ENCODE results near the gene TESPA1. TPM values are rescaled to one million over a fixed set of nuclear protein-coding genes. Genes with fewer than 3 reads are reported as not detected.

TESPA1 gene
- total RNA-seq, 1 experiment from 2014 or later = not detected

GRCh38 chr12:54991161-54991990 lies 6.8 kb upstream of the TESPA1 start:
- DNase-seq (no peak), ATAC-seq (no peak)
- H3K27me3 ChIP-seq (ENCODE audit: low read length) = peaks cover 62% of the 10 kb centered on the region
- no TSS peak for BruUV-seq (replicated peaks)
- H3K9ac ChIP-seq (ENCODE audit: low read length) = no peak overlapping the region
- no peaks in the 10 kb centered on the region for H3K9me3 ChIP-seq (ENCODE audit: low read length)
- TF ChIP-seq EZH2phosphoT487 (IDR thresholded peaks at IDR 0.05; ENCODE audit: borderline replicate concordance, low read length) (no peak), CTCF (conservative IDR thresholded peaks at IDR 0.05; ENCODE audit: low read depth, low read length) (no peak), EZH2 (IDR thresholded peaks at IDR 0.05; ENCODE audit: low read length, unreplicated experiment) (no peak)
- no peaks in the 10 kb centered on the region for H3K79me2 ChIP-seq (ENCODE audit: low read length)
- no peaks in the 10 kb centered on the region for H3K9me2 ChIP-seq (replicated peaks; ENCODE audit: low read length)
- H3K4me1 ChIP-seq (ENCODE audit: insufficient read depth, low read length) = no peaks in the 10 kb centered on the region
- no peak overlapping the region for H3K4me2 ChIP-seq (ENCODE audit: low read length)
- CTCF ChIA-PET = no interaction called here
- H3K27ac ChIP-seq (ENCODE audit: low read length) = no peak overlapping the region
- intact Hi-C loops (cut with micrococcal nuclease) = no loop called here
- H3F3A ChIP-seq (ENCODE audit: low read length, unreplicated experiment) = no peaks in the 10 kb centered on the region
- no peak overlapping the region for H3K4me3 ChIP-seq (ENCODE audit: low read length)
- POLR2A ChIA-PET (ENCODE audit: unreplicated experiment) = no interaction called here
- H2AFZ ChIP-seq (ENCODE audit: low read length) = no peak overlapping the region
- no peaks in the 10 kb centered on the region for H3K36me3 ChIP-seq (ENCODE audit: low read depth, low read length)
- H4K20me1 ChIP-seq (ENCODE audit: low read length) = no peaks in the 10 kb centered on the region

- intact Hi-C loops (cut with micrococcal nuclease) = no loop called here
- no TSS peak for BruUV-seq (replicated peaks)
- POLR2A ChIA-PET (ENCODE audit: unreplicated experiment) = no interaction called here
Measured at GRCh38 chr12:54989829-54990228, 5.3 kb upstream of the TESPA1 start.

More at GRCh38 chr12:54989829-54990228, 5.3 kb upstream of the TESPA1 start:
- no peak overlapping the region for H3K27ac ChIP-seq (ENCODE audit: low read length)
- no peaks in the 10 kb centered on the region for H3K79me2 ChIP-seq (ENCODE audit: low read length)
- TF ChIP-seq EZH2 (IDR thresholded peaks at IDR 0.05; ENCODE audit: low read length, unreplicated experiment) (no peak), EZH2phosphoT487 (IDR thresholded peaks at IDR 0.05; ENCODE audit: borderline replicate concordance, low read length) (no peak), CTCF (conservative IDR thresholded peaks at IDR 0.05; ENCODE audit: low read depth, low read length) (no peak)
- no peak overlapping the region for H3K4me3 ChIP-seq (ENCODE audit: low read length)
- H2AFZ ChIP-seq (ENCODE audit: low read length) = no peak overlapping the region
- no peaks in the 10 kb centered on the region for H3F3A ChIP-seq (ENCODE audit: low read length, unreplicated experiment)
- H3K4me1 ChIP-seq (ENCODE audit: insufficient read depth, low read length) = no peaks in the 10 kb centered on the region
- DNase-seq (no peak), ATAC-seq (no peak)
- H4K20me1 ChIP-seq (ENCODE audit: low read length) = no peaks in the 10 kb centered on the region
- CTCF ChIA-PET = no interaction called here
- H3K4me2 ChIP-seq (ENCODE audit: low read length) = no peak overlapping the region
- no peak overlapping the region for H3K9ac ChIP-seq (ENCODE audit: low read length)
- H3K9me3 ChIP-seq (ENCODE audit: low read length) = no peaks in the 10 kb centered on the region
- H3K27me3 ChIP-seq (ENCODE audit: low read length) = peaks cover 68% of the 10 kb centered on the region
- no peaks in the 10 kb centered on the region for H3K36me3 ChIP-seq (ENCODE audit: low read depth, low read length)
- no peaks in the 10 kb centered on the region for H3K9me2 ChIP-seq (replicated peaks; ENCODE audit: low read length)
